ENCODE results near the gene TTC34.
"Not testable (repeated sequence)": the region's sequence is repeated elsewhere in the genome, so short reads cannot be mapped to it uniquely, and the experiment has no call there.

GRCh38 chr1:2683321-2683741 is 118.2 kb downstream of the TTC34 start:
- TF ChIP-seq CTCF (IDR thresholded peaks at IDR 0.05); EP300 (IDR thresholded peaks at IDR 0.05; ENCODE audit: low read depth); POLR2A (IDR thresholded peaks at IDR 0.05): not testable (repeated sequence)
